Muscle layer of duodenum (tissue), 2 donors: Measurements from ENCODE around the gene SLC2A10.
A peak's percentile ranks its signal among the peaks of the same experiment; 100 is the strongest.

Experiments used
- H3K27ac ChIP-seq: one replicate; pipeline ENCODE4 v1.7.0; 2013; ENCODE audit warnings: mild to moderate bottlenecking, low read length
- H3K27me3 ChIP-seq: one replicate; pipeline ENCODE4 v1.7.0; 2013; ENCODE audit warnings: low read depth, mild to moderate bottlenecking, control low read depth, low read length
- H3K36me3 ChIP-seq, 2 donors: one replicate each; pipeline ENCODE4 v1.7.0; 2013; ENCODE audit warnings: low read length in 2 of 2, control low read depth in 1 of 2, mild to moderate bottlenecking in 1 of 2; ENCODE audit not compliant: insufficient read depth in 2 of 2, control insufficient read depth in 1 of 2
- H3K4me1 ChIP-seq, 2 donors: one replicate each; pipeline ENCODE4 v1.7.0; 2013; ENCODE audit warnings: low read length in 2 of 2, mild to moderate bottlenecking in 2 of 2, control low read depth in 1 of 2, moderate library complexity in 1 of 2; ENCODE audit not compliant: insufficient read depth in 2 of 2, control insufficient read depth in 1 of 2
- H3K4me3 ChIP-seq, 2 donors: one replicate each; pipeline ENCODE4 v1.7.0; 2013; ENCODE audit warnings: low read length in 2 of 2, low read depth in 1 of 2, mild to moderate bottlenecking in 1 of 2
- H3K9me3 ChIP-seq, 2 donors: one replicate each; pipeline ENCODE4 v1.7.0; 2013; ENCODE audit warnings: low read length in 2 of 2, control low read depth in 1 of 2, mild to moderate bottlenecking in 1 of 2; ENCODE audit not compliant: control insufficient read depth in 1 of 2
- donor health status: healthy.

SLC2A10 gene

DNA sequence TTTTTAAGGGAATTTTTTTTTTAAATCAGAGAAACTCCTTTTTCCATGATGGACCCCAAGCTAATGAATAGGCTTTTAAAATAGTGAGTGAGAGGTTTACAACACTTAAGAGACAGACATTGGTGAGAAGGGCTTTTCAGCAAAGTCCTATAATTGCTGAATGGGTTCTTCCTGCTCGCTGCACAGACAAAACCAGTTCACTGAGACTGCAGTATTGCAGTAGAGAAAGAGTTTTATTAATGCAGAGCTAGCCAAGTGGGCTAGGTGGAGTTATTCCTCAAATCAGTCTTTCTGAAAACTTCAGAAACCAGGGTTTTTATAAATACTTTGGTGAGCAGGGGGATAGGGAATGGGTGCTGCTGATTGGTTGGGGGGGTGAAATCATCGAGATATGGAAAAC lies 3.2 kb upstream of the SLC2A10 start:
- peaks cover 5 to 6% of the 10 kb centered on the region in 2 donors for H3K4me1 ChIP-seq

DNA sequence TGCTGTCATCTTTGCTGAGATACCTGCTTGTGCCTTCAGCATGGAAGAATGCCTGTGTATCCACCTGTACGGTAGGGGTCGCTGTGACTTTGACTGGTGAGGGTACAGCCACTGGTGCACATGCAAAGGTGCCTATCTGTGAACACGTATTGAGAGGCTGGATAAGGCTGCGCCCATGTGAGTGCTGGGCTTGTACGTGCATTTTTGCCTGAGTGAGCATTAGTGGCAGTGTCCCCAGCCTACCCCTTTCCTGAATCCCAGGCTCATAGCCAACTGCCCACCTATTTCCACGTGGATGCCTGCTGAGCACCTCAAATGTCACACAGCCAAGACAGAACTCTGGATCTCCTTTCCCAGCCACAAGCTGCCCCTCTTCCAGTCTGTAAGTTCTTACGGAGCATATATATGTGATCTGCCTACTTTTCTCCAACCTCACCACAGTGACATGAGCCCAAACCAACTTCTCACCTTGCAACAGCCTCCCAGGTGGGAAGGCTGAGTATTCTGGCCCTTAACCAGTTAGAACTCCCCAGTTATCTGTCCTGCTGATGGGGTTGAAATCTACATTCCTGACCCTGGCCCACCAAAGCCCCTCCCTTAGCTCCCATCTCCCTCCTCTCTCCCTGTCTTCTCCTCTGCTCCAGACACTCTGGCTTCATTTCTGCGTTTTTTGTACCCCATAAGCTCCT lies 1.1 kb upstream of the SLC2A10 start:
- H3K27ac ChIP-seq: no peak overlapping the region
- H3K4me1 ChIP-seq: peaks cover 5 to 6% of the 10 kb centered on the region in 2 donors
- no peak overlapping the region for H3K4me3 ChIP-seq
- H3K27me3 ChIP-seq: no peaks in the 10 kb centered on the region
- H3K36me3 ChIP-seq: no peaks in the 10 kb centered on the region
- no peaks in the 10 kb centered on the region for H3K9me3 ChIP-seq

More for the DNA sequence above, 3.2 kb upstream of the SLC2A10 start:
- H3K9me3 ChIP-seq: no peaks in the 10 kb centered on the region
- no peaks in the 10 kb centered on the region for H3K27me3 ChIP-seq
- no peaks in the 10 kb centered on the region for H3K36me3 ChIP-seq
- H3K27ac ChIP-seq: no peak overlapping the region
- H3K4me3 ChIP-seq: no peak overlapping the region

DNA sequence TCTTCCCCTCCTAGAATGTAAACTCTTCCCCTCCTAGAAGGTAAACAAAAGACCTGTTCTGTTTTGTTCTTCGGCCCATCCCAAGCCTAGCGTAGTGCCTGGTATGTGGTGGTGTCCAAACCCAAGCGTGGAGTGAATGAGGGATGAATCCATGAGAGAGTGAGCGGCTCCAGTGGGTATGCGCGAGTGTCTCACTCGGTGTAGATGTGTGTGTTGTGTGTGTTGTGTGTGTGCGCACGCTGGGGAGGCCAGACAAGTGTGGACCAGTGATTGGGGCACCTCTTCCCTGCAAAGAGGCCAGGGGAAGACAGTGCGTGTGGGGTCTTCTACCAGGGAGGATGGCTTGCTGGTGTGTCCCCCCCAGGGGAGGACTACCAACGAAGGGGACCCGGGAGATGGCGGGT lies 392 bp upstream of the SLC2A10 start:
- no peaks in the 10 kb centered on the region for H3K36me3 ChIP-seq
- no peaks in the 10 kb centered on the region for H3K27me3 ChIP-seq
- H3K9me3 ChIP-seq: no peaks in the 10 kb centered on the region
- peak overlapping the region; percentile 18 to 71 for H3K4me3 ChIP-seq
- H3K4me1 ChIP-seq: peaks cover 5 to 6% of the 10 kb centered on the region in 2 donors
- H3K27ac ChIP-seq: peak overlapping the region; percentile 10

DNA sequence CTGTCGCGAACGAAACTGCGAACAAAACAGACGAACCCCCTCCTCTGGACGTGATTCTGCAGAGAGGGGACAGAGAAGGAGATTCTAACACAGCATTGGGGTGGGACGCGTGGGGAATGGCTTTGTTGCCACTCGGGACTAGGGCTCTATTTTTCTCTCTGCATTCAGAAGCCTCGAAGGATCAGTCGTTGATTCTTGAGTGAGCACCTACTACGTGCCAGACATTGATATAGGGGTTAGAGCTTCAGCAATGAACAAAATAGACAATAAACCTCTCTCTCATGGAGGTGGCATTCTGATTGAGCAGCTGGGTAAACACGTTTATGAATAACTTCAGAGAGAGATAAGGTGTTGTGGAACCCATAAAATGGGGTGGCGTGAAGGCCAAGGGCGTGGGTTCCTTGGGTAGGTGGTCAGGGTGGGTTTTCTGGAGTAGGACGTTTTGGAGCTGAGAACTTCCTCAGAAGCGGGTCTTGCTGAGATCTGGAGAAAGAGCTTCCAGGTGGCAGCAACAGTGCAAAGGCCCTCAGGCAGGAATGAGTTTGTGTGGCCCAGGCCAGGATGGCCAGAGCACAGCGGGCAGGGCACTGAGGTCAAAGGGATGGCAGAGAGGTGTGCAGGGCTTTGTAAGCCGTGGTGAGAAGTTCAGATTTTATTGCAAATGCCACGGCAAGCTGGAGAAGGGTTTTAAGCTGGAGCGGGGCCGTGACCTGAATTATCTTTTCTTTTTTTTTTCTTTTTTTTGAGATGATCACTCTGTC lies 884 bp downstream of the SLC2A10 start:
- Histone ChIP-seq H3K36me3 (no peaks in the 10 kb centered on the region), H3K9me3 (no peaks in the 10 kb centered on the region), H3K4me1 (peaks cover 5 to 6% of the 10 kb centered on the region in 2 donors), H3K27ac (no peak overlapping the region), H3K27me3 (no peaks in the 10 kb centered on the region), H3K4me3 (peak overlapping the region; percentile 64 to 71)

DNA sequence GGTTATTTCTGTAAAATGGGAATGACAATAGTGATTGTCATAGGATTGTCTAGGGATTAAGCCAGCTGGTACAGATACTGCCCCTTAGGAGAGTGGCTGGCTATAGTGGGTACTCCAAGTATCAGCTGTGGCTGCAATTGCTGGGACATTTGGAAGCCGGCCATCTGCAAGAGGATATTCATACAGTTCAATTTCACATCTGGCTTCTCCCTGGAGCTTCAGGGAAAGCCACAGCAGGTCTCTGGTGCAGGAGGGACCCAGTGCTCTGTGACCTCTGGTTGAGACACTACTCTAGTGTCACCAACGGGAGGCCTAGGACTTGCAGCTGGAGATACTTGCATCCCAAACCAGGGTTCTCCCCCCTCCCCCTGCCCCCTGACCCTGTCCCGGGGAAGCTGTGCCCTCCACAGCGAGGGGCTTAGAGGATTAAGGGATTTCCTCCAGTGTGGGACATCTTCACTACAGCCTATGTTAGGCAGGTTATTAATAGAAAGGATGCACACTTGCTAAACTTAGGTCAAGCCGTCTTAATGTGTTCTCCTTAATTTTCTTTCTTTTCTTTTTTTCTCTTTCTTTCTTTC lies 2.7 kb downstream of the SLC2A10 start:
- Histone ChIP-seq H3K36me3 (no peaks in the 10 kb centered on the region), H3K27me3 (no peaks in the 10 kb centered on the region), H3K27ac (no peak overlapping the region), H3K4me1 (peaks cover 5 to 6% of the 10 kb centered on the region in 2 donors), H3K4me3 (no peak overlapping the region), H3K9me3 (no peaks in the 10 kb centered on the region)

DNA sequence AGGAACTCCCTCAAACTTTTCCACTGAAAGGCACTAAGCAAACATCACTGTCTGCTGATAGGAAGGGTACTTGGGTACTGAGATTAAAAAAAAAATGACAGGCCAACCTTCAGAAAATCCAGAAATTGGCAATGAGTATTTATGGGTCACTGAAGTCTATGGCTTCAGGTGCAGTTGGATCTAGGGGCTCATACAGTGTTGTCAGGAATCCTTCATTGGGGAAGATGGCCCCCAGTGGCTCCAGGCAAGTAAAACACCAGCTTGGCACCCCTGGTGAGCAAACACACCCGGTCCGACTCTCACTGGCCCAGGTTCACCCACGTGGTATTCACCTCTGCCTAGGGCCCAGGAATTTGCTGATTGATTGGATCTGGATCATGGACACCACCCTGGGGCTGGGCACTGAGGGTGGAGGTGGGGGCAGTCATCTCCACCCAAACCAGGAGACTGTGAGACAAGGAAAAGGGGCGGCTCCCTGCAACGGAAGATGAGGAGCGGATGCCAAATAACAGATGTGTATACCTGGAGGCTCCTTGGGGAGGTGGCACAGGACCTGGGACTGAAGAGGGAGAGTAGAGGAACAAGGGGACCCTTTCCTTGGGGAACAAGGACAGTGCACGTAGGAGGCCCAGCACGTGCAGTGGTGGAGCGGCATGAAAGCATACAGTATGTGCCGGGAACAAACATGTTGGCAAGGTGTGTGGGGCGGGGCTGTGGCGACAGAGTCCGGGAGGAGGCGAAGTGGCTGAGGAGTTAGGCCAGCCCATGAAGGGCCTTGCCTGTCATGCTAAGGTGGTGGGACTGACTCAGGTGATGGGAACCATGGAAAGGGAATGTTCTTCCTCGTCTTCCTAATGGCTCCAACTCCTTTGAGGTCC lies 4.7 kb downstream of the SLC2A10 start:
- H3K36me3 ChIP-seq: no peaks in the 10 kb centered on the region
- no peaks in the 10 kb centered on the region for H3K9me3 ChIP-seq
- peaks cover 5 to 6% of the 10 kb centered on the region in 2 donors for H3K4me1 ChIP-seq
- no peak overlapping the region for H3K4me3 ChIP-seq
- H3K27me3 ChIP-seq: no peaks in the 10 kb centered on the region
- no peak overlapping the region for H3K27ac ChIP-seq

DNA sequence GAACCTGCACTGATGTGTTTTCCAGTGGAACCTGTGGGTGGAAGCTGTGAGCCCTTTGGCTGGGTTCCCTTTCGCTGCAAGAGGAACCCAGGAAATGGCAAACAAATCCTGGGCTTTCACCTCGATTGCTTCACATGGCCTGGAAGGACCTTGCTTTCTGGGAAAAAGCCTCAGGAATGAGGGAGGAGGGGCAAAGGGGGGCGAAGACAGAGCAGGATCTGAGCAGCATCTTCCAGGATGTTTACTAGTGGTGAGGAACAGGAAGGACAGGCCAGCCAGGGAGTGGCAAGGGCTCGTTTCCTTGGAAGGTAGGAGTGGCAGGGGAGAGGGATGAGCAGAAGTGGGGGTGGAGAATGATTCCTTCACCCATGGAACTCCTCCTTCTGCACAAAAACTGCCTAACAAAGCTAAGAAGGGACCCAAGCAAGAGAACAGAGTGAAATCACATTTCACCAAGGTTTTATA lies 5.9 kb downstream of the SLC2A10 start:
- H3K27ac ChIP-seq: no peak overlapping the region
- peaks cover 0 to 3% of the 10 kb centered on the region in 2 donors for H3K9me3 ChIP-seq
- peaks cover 0 to 5% of the 10 kb centered on the region in 2 donors for H3K36me3 ChIP-seq
- no peaks in the 10 kb centered on the region for H3K27me3 ChIP-seq
- H3K4me3 ChIP-seq: no peak overlapping the region
- peaks cover 1 to 4% of the 10 kb centered on the region in 2 donors for H3K4me1 ChIP-seq

DNA sequence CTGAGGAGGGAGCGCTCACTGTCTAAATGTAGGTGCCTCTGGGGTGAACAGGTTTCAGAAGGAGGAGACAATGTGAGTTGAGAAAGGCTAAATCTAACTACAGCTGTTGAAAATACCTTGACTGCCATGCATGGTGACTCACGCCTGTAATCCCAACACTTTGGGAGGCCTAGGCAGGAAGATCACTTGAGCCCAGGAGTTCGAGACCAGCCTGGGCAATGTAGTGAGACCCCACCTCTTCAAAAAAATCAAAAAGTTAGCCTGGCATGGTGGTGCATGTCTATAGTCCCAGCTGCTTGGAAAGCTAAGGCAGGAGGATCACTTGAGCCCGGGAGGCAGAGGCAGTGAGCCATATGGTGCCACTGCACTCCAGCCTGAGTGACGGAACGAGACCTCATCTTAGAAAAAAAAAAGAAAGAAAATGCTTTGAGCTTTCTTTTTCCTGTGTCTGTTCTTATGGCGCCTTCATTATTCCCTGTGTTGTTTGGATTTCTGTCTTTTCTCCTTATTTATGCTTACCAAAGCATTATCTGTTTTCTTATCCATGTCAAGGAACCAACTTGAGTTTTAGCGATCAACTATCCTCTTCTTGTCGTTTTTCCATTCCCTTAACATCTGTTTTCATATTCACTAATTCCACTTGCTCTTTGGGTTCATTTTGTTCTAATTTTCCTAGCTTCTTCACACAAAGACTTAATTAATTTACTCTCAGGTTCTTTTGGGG lies 8.5 kb downstream of the SLC2A10 start:
- peaks cover 0 to 8% of the 10 kb centered on the region in 2 donors for H3K36me3 ChIP-seq
- H3K4me3 ChIP-seq: no peak overlapping the region
- H3K27ac ChIP-seq: no peak overlapping the region
- no peaks in the 10 kb centered on the region for H3K4me1 ChIP-seq
- H3K27me3 ChIP-seq: no peaks in the 10 kb centered on the region
- peaks cover 0 to 8% of the 10 kb centered on the region in 2 donors for H3K9me3 ChIP-seq

DNA sequence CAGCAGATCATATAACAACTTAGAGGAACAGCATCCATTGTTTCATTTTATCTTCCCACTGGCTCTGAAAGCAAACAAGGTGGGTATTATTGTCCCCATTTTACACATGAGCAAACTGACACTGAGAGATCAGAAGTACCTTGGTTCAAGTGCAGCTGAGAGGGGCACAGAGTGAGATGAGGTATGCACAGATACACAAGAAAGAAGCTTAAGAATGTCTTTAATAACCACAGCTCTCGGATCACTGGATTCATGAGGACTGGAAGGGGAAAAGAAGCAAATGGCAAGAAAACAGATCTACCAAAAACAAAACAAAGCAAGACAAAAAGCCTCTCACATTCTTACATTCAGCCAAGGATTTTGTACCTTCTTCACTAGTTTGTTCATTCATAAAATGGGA lies 10.6 kb downstream of the SLC2A10 start:
- Histone ChIP-seq H3K36me3 (peaks cover 0 to 9% of the 10 kb centered on the region in 2 donors), H3K27ac (no peak overlapping the region), H3K4me3 (no peak overlapping the region), H3K9me3 (peaks cover 0 to 8% of the 10 kb centered on the region in 2 donors), H3K4me1 (no peaks in the 10 kb centered on the region), H3K27me3 (no peaks in the 10 kb centered on the region)

DNA sequence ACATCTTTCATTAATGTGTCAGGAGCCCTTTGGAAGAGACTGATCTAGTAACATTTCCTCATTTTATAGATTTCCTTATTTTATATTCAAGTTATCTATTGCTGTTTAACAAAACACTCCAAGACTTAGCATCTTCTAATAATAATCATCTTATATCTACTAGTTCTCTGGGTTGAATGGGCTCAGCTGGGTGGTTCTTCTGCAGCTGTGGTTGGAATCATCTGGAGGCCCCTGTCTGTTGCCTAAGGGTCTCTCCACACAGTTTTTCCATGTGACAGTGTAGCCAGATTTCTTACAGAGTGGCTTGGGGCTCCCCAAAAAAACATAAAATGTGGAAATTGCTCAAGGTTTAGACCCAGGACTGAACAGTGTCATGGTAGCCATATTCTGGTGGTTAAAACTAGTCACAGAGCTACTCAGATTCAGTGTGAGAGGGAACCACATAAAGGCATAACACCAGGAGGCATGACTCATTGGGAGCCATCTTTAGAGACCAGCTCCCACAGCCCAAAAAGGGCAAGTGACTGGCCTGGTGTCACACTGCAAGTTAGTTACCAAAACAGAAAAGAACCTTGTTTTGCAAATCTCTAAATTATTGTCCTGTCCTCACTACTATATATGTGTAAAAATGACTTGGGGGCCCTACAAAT lies 11.5 kb downstream of the SLC2A10 start:
- Histone ChIP-seq H3K4me1 (no peaks in the 10 kb centered on the region), H3K9me3 (peaks cover 0 to 8% of the 10 kb centered on the region in 2 donors), H3K27ac (no peak overlapping the region), H3K4me3 (no peak overlapping the region), H3K36me3 (peaks cover 0 to 17% of the 10 kb centered on the region in 2 donors), H3K27me3 (no peaks in the 10 kb centered on the region)
